SU-DHL-6 (cell line): Measurements from ENCODE around the gene LTB4R.

Experiments used
- H2AFZ ChIP-seq: fragments of 200-600 bp; sonication (generic); 2 replicates; pipeline ENCODE4 v1.6.1; 2014; ENCODE audit warnings: low read depth, mild to moderate bottlenecking, moderate library complexity, mixed read lengths, antibody characterized with exemption, low read length; ENCODE audit not compliant: severe bottlenecking
- H3F3A ChIP-seq: fragments of 200-600 bp; shearing (Covaris generic); 2 replicates; pipeline ENCODE4 v1.6.0; 2016; ENCODE audit warnings: antibody characterized with exemption, mild to moderate bottlenecking; ENCODE audit not compliant: insufficient read depth
- H3K27ac ChIP-seq: fragments of 200-600 bp; sonication (generic); 2 replicates; pipeline ENCODE4 v1.5.1; 2016; ENCODE audit warnings: low read depth, mild to moderate bottlenecking, low read length, moderate library complexity, mixed read lengths
- H3K27me3 ChIP-seq: fragments of 200-600 bp; sonication (generic), shearing (Covaris generic); 2 replicates; pipeline ENCODE4 v1.6.0; 2014; ENCODE audit warnings: mild to moderate bottlenecking, low read length
- H3K36me3 ChIP-seq: fragments of 200-600 bp; sonication (generic); 2 replicates; pipeline ENCODE4 v1.6.1; 2014; ENCODE audit warnings: mild to moderate bottlenecking, low read length, mixed read lengths
- H3K4me2 ChIP-seq: fragments of 300-600, 200-600 bp; shearing (Covaris generic), sonication (generic); 2 replicates; pipeline ENCODE4 v1.6.0; 2014; ENCODE audit warnings: low read length, low read depth, mild to moderate bottlenecking; ENCODE audit not compliant: poor library complexity, severe bottlenecking
- H3K4me3 ChIP-seq: fragments of 200-600 bp; sonication (generic); 2 replicates; pipeline ENCODE4 v1.5.1; 2014; ENCODE audit warnings: antibody characterized with exemption, low read length, mild to moderate bottlenecking, mixed read lengths; ENCODE audit not compliant: insufficient read depth, poor library complexity, severe bottlenecking
- H3K79me2 ChIP-seq: fragments of 200-600 bp; sonication (generic); 2 replicates; pipeline ENCODE4 v1.6.1; 2014; ENCODE audit warnings: mild to moderate bottlenecking, low read length, moderate library complexity; ENCODE audit not compliant: insufficient read depth
- H3K9ac ChIP-seq: fragments of 200-600 bp; sonication (generic); 2 replicates; pipeline ENCODE4 v1.7.0; 2014; ENCODE audit warnings: mild to moderate bottlenecking, low read length
- H3K9me2 ChIP-seq: fragments of 200-600 bp; sonication (generic); replicated peaks from 2 replicates; pipeline ENCODE4 v1.6.1; 2014; ENCODE audit warnings: low read length; ENCODE audit not compliant: insufficient read depth
- H3K9me3 ChIP-seq: fragments of 200-600 bp; sonication (generic); 2 replicates; pipeline ENCODE4 v1.6.1; 2014; ENCODE audit warnings: low read length, mixed read lengths; ENCODE audit not compliant: insufficient read depth
- H4K20me1 ChIP-seq: fragments of 200-600 bp; sonication (generic); 2 replicates; pipeline ENCODE4 v1.6.1; 2014; ENCODE audit warnings: low read depth, mild to moderate bottlenecking, antibody characterized with exemption, low read length, moderate library complexity, mixed read lengths
- EZH2phosphoT487 ChIP-seq: fragments of 200-600 bp; sonication (generic), shearing (Covaris generic); conservative IDR thresholded peaks from 2 replicates; pipeline ENCODE4 v1.6.1; 2018; ENCODE audit warnings: mild to moderate bottlenecking, antibody characterized with exemption, low read length, moderate library complexity, mixed read lengths
- TF ChIP-seq, protein P1 (sequence below): fragments of 200-600 bp; sonication (generic); IDR thresholded peaks from one replicate; pipeline ENCODE4 v1.5.1; 2017; ENCODE audit warnings: antibody characterized with exemption, mild to moderate bottlenecking, low read length, moderate library complexity; ENCODE audit not compliant: insufficient read depth, poor library complexity, severe bottlenecking

LTB4R gene

DNA sequence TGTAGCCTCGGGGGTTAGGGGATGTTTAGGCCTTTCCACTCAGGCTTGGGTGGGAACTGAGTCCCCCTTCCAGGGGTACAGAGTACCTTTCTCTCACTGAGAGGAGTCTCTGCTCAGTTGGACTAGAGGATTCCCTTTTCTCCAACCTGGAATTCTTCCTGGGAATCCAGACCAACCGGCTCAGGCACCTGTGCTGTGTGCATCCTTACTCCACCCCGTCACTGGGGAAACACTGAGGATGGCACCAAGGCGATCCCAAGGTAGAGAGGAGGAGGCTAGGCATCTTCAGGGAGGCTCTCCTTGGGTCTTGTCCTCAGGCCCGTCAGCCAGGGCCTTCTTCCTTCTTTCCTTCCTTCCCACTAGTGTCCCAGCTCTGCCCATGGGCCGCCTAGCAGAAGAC, 47.5 kb upstream of the LTB4R start:
- TF ChIP-seq, protein P1, sequence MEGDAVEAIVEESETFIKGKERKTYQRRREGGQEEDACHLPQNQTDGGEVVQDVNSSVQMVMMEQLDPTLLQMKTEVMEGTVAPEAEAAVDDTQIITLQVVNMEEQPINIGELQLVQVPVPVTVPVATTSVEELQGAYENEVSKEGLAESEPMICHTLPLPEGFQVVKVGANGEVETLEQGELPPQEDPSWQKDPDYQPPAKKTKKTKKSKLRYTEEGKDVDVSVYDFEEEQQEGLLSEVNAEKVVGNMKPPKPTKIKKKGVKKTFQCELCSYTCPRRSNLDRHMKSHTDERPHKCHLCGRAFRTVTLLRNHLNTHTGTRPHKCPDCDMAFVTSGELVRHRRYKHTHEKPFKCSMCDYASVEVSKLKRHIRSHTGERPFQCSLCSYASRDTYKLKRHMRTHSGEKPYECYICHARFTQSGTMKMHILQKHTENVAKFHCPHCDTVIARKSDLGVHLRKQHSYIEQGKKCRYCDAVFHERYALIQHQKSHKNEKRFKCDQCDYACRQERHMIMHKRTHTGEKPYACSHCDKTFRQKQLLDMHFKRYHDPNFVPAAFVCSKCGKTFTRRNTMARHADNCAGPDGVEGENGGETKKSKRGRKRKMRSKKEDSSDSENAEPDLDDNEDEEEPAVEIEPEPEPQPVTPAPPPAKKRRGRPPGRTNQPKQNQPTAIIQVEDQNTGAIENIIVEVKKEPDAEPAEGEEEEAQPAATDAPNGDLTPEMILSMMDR, result no peak
- no peak for TF ChIP-seq EZH2phosphoT487
- Histone ChIP-seq H3K9me3 (no peaks in the 10 kb centered on the region), H2AFZ (no peak overlapping the region)

GRCh38 chr14:24264298-24264697, 47.0 kb upstream of the LTB4R start:
- no peaks in the 10 kb centered on the region for H4K20me1 ChIP-seq
- H3K36me3 ChIP-seq, result no peaks in the 10 kb centered on the region
- H3F3A ChIP-seq, result no peaks in the 10 kb centered on the region
- H3K27ac ChIP-seq, result no peak overlapping the region
- H3K79me2 ChIP-seq, result no peaks in the 10 kb centered on the region
- TF ChIP-seq, protein P1, result no peak
- TF ChIP-seq EZH2phosphoT487, result no peak
- no peak overlapping the region for H3K4me3 ChIP-seq
- H2AFZ ChIP-seq, result no peak overlapping the region
- H3K9me2 ChIP-seq, result no peaks in the 10 kb centered on the region
- H3K9ac ChIP-seq, result no peak overlapping the region
- H3K4me2 ChIP-seq, result no peak overlapping the region
- no peaks in the 10 kb centered on the region for H3K27me3 ChIP-seq
- H3K9me3 ChIP-seq, result no peaks in the 10 kb centered on the region

More for the DNA sequence above, 47.5 kb upstream of the LTB4R start:
- H3K9me2 ChIP-seq, result no peaks in the 10 kb centered on the region
- no peak overlapping the region for H3K4me3 ChIP-seq
- no peaks in the 10 kb centered on the region for H3F3A ChIP-seq
- no peaks in the 10 kb centered on the region for H3K79me2 ChIP-seq
- no peaks in the 10 kb centered on the region for H3K36me3 ChIP-seq
- H3K27ac ChIP-seq, result no peak overlapping the region
- H3K4me2 ChIP-seq, result no peak overlapping the region
- H3K27me3 ChIP-seq, result no peaks in the 10 kb centered on the region
- H3K9ac ChIP-seq, result no peak overlapping the region
- no peaks in the 10 kb centered on the region for H4K20me1 ChIP-seq

- H3K27me3 ChIP-seq, result no peaks in the 10 kb centered on the region
- H3K9me3 ChIP-seq, result no peaks in the 10 kb centered on the region
- H2AFZ ChIP-seq, result no peak overlapping the region
- H4K20me1 ChIP-seq, result no peaks in the 10 kb centered on the region
- no peak overlapping the region for H3K9ac ChIP-seq
- TF ChIP-seq, protein P1, result no peak
- TF ChIP-seq EZH2phosphoT487, result no peak
- no peak overlapping the region for H3K4me2 ChIP-seq
- no peaks in the 10 kb centered on the region for H3K36me3 ChIP-seq
- no peaks in the 10 kb centered on the region for H3F3A ChIP-seq
- H3K9me2 ChIP-seq, result no peaks in the 10 kb centered on the region
- H3K27ac ChIP-seq, result no peak overlapping the region
- H3K4me3 ChIP-seq, result no peak overlapping the region
- no peaks in the 10 kb centered on the region for H3K79me2 ChIP-seq
Observed at GRCh38 chr14:24266344-24267244, 44.7 kb upstream of the LTB4R start.
